ENCODE measurements around the gene CDKL5.

Gene CDKL5

DNA sequence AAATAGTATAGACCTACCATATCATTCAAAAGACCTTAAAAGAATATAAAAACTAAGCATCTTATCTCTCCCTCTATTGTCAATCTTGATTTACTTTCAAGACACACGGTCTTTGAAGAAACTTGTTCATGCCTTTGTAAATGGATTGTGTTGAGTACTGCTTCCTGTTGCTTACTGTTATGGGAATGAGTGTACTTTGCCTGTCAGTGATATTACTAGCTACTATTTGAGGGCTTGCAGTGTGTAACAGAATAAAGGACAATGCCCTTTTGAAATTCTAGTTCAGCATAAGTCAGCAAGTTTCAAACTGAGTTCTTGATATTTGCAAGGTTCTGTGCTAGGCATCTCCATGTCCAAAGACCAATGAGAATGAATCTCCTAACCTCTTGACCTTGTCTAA is 36.0 kb downstream of the CDKL5 start:
- no peak for DNase-seq

DNA sequence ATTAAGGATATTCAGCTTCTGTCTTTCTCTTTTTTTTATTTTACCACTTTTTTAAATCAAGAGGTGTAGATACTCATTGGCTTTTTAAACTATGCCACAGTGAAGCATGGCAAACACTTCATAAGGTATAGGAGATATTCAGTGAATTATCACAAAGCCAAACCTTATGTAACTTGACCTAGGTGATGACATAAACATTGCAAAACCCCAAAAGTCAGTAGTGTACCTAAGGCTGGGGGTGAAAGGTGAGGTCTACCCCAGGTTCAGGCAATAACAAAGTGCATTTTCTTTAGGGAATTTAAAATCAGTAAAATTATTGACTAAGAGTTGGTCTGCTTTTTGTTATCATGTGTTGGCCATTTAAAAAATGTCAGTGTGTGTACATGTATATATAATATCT is 39.1 kb downstream of the CDKL5 start:
- no peak for DNase-seq

GRCh38 chrX:18465051-18465450 is 39.6 kb downstream of the CDKL5 start:
- DNase-seq: no peak

DNA sequence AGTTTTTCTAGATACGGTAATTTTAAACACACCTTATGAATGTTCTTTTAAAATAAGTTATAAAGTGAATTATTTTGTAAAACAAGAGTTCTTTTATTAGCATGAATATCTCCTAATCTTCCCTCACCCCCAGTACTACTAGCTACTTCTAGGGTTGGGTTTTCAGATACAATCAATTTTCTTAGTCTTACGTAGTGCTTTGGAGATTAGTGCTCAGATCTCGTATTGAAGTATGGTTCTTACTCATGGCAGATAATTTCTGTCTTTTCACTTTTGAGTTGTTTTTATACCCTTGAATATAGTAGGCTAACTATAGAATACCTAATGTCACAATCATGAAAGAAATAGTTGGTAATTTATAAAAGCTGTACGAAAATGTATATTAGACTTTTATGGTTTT is 43.2 kb downstream of the CDKL5 start:
- DNase-seq: no peak

GRCh38 chrX:18471296-18471695 is 45.9 kb downstream of the CDKL5 start:
- no peak for DNase-seq

- DNase-seq: no peak
Observed at GRCh38 chrX:18490806-18491555, 65.6 kb downstream of the CDKL5 start.

GRCh38 chrX:18491587-18492340 is 66.4 kb downstream of the CDKL5 start:
- no peak for DNase-seq

DNA sequence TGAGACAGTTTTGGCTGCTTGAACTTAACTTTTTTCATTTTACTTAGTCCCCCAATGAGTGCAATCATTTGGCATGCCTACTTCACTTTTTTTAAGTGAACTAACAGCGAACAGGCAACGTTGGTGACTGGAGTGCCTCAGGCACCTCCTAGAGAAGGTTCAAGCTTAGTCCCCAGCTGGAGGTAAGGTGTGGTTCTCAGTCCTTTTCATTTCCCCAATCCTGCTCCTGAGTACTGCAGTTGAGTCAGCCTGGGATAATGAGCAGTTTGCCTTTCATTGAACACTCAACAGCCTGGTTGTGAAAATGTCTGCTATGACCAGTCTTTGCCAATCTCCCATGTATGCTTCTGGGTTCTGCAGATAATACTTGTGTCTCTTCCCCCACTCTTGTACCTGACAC is 109.5 kb downstream of the CDKL5 start:
- DNase-seq: no peak

DNA sequence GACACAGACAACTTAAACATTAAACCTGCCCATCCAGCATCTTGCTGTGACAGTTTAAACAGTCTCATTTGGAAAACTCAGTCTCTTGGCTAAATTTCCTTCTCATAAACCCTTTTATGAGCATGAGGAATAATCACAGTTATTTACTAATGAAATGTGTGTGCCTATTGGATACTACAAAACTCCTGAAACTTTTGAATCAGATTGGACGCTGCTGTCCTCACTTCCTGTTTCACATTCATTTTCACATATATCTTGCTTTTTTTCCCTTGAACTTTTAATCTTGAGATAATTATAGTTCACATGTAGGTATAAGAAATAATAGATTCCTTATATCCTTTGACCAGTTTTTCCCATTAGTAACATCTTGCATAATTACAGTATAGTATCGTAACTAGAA is 111.7 kb downstream of the CDKL5 start:
- DNase-seq: no peak

DNA sequence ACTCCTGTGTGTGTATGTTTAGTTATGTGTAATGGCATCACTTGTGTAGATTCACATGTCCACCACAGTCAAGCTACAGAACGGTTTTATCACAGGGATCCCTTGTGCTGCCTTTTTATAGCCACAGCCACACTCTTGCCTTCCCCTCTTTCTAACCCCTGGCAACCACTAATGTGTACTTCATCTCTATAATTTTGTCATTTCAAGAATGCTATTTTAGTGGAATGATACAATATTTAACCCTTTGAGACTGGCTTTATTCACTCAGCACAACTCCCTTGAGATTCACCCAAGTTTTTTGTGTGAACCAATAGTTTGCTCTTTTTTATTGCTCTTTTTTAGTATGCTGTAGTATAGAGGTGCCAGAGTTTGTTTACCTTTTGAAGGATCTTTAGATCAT is 112.1 kb downstream of the CDKL5 start:
- no peak for DNase-seq

DNA sequence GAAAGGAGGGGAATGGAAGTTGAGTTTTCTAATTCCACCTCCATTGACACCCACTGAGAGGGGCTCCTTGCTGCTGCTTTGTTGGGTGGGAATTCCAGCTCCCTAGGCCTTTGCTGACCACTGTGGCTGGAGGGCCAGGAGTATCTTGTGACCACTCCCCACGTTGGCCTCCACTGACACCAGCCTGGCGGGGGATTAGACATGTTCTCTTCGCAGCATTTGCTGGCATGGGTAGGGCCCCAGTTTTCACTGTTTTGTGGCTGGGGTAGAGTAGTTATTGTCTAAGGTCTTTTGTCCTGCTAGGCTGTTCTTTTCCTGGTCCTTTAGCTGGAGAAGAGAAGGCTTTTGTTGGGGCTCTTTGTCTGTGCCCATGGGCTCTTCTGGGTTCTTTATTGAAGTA is 116.7 kb downstream of the CDKL5 start:
- DNase-seq: no peak

DNA sequence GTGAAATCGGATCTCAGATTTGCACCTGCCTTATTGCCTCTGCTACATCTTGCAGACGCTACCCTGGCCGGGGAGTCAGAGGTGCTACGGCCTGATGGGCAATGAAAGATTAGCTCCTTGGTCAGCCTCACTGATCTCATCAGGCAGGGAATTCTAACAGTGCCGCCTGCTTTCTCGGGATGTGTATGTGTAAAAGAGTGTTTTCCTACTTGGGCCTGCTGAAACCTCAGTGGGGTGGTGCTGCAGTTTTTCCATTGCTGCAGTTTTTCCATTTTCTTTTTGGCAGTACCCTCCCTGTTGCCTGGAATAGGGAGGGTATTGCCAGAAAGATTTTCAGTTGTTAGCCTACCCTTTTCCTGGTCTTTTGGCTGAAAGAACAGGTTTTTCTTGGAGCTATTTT is 117.5 kb downstream of the CDKL5 start:
- DNase-seq: no peak

DNA sequence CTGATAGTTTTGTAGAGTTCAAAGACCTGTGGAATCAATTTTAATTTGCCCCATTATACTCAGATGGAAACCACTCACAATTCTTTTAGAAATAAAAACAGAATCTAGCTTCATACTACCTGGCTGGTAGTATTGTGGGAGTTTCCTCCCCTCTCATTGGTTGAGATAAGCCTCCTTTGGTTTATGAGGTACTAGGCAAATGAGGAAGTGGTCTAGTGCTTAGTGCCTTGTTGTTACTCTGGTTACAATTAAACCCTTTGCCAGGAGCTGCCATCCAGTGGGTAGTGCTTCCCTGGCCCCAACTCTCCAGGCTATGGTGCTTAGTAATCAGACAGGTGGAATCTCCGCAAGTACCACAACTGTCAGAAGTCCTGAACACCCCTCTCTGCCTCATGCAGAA is 118.3 kb downstream of the CDKL5 start:
- DNase-seq: no peak

DNA sequence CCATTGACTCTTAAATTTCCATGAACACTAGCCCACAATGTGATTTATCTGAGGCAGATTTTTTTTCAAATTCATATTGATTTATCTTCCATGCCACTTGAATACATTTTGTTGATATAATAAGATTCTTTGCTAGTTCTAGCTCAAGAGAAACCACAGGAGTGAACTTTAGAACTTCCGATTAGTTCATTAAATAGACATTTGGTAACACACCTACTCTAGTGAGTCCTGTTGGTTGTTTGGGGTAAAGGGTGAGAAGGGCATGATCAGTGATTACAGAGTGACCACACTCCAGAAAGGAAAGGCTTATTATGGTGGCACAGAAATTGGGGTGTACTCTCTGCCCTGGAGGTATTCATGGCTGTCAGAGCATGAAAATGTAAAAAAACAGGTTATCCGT is 120.4 kb downstream of the CDKL5 start:
- no peak for DNase-seq

DNA sequence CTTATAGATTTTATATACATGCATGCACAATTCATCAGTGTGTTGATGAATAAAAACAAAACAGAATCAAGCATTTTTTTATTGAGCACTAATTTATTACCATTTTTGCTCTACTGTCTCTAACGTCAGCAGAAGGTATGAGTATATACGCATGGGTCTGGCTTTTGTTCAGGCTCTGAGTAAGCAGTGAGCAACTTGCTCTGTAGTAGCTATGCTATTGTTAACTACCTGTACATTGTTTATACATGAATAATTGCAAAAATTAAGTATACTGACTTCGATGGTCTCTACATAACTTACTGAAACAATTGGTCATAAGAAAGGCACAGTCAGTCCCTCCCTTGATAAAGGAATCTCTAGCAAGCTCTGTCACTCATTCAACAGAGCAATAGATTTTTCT is 123.6 kb downstream of the CDKL5 start:
- no peak for DNase-seq

- no peak for DNase-seq
Observed at GRCh38 chrX:18549643-18550042, 124.2 kb downstream of the CDKL5 start.

GRCh38 chrX:18557879-18558278 is 132.5 kb downstream of the CDKL5 start:
- no peak for DNase-seq

- no peak for DNase-seq
Observed at GRCh38 chrX:18558799-18559198, 133.4 kb downstream of the CDKL5 start.

DNA sequence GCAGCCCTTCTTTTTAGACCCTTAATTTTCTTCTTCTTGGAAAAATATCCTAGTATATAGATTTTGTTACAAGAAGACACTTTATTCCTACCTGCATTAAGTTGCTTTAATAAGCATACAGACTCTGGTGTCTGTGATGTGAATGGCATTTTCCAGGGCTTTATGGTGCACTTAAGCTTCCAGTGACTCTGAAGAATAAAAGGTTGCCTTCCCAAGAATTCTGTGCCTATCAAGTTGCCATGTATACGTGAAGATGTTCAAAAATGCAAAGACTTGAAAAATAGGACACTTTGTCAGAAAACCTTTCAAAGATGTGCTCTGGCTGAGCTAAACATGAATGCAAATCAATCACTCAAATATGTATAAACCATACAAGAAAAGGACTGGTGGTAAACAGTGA is 135.6 kb downstream of the CDKL5 start:
- DNase-seq: no peak

DNA sequence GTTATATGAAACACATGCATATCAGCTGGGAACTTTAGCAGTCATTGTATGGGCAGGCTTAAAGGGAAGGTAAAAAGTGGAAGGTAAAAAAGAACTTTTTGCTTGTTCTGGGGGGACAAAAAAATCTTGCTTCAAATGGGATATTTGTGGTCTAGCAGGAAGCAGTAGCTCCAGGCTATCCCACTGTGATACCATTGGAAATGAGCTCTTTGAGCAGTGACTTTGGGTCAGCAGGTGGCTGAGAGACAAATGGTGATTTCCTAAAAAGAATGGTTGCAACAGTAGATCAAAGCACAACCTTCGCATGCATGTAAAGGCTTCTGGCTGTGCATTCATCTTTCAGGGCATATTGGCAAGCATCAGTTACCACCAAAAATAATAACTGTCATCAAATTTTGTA is 140.3 kb downstream of the CDKL5 start:
- no peak for DNase-seq

DNA sequence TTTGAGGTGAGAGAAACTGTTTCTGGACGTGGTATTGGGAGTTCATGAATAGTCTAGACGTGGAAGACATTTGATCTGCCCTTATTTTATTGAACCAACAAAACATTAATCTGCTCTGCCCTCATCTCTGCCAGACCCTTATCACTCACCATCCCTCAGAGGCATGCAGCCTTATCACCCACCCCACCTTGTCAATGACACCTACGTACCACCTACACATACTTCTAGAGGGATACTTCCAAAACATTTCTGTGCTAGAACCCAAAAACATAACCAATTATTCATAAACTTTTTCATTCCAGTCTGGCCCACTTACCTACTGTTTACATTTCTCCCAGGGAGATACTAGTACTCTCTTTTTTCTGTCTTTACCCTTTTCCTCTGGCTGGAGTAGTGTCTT is 141.3 kb downstream of the CDKL5 start:
- no peak for DNase-seq

GRCh38 chrX:18573556-18573955 is 148.1 kb downstream of the CDKL5 start:
- no peak for DNase-seq

GRCh38 chrX:18574591-18574990 is 149.2 kb downstream of the CDKL5 start:
- no peak for DNase-seq

DNA sequence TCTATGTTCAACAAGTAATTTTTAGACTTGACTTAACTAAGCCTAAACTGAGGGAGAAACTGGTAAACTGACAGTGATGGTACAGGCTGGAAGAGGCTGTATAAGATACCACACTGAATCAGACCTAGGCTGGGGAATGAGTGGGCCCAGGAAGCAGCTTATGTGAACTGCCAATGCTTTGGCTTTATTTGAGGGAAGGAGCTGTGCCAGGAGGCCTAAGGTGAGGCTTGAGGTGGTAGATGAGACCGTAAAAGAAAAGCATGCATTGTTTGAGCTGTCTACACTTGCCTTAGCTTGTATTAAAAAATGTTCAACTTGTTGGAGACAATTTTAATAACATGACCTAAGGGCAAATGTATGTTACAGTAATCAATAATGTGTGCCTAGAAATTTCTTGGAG is 150.3 kb downstream of the CDKL5 start:
- no peak for DNase-seq

DNA sequence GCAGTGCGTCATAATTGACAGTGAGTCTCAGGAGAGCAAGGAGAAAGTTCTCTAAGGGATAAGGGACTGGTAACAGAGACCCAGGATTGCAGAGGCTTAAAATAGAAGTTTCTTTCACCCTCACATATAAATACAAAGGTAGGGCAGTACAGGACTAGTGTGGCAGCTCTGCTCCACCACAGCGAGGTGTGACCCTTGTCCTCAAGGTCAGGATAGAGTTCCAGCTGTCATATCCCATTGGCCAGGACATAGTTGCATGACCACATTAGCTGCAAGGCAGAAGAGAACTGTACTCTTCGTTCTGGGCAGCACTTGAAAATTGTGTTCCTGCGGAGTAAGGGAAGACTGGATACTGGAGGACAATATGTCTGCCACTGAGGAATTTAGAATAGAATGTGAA is 152.0 kb downstream of the CDKL5 start:
- no peak for DNase-seq
